Panc1 (cell line): ENCODE results near the gene PITRM1. TPM values are rescaled to one million over a fixed set of nuclear protein-coding genes. Genes with fewer than 3 reads are reported as not detected.

Source experiments
- ATAC-seq: fragments of 200-7000 bp; cut with Tn5 transposase; 2 replicates; pipeline ENCODE4 v1.9.1; 2020; ENCODE audit warnings: mild to moderate bottlenecking, moderate library complexity
- BruUV-seq: library from RNA; stranded (reverse); fragments of 400-500 nt; replicated peaks from 2 replicates; lab custom pipeline; 2021; lab: Mats Ljungman, UMichigan
- CTCF ChIA-PET: fragments of 300-600 bp; sonication (Branson Sonifier 250); formaldehyde crosslinking; loops from one replicate; lab custom pipeline; 2022; ENCODE audit warnings: antibody characterized with exemption; lab: Charles Lee
- POLR2A ChIA-PET: fragments of 300-600 bp; sonication (Branson Sonifier 250); formaldehyde crosslinking; loops from one replicate; lab custom pipeline; 2022; ENCODE audit warnings: antibody characterized with exemption; lab: Charles Lee
- DNase-seq: peaks from one replicate; pipeline ENCODE4 v3.0.0-alpha.2; 2010; ENCODE audit warnings: low read depth, low spot score
- H3K27ac ChIP-seq: 2 replicates; pipeline ENCODE4 v1.5.1; 2011; ENCODE audit warnings: mild to moderate bottlenecking, low read length, inconsistent platforms
- H3K27me3 ChIP-seq: fragments of 200-500 bp; sonication (Bioruptor generic); 2 replicates; pipeline ENCODE4 v1.6.0; 2014; ENCODE audit warnings: low read length, inconsistent platforms; ENCODE audit not compliant: control insufficient read depth, insufficient read depth
- H3K36me3 ChIP-seq: fragments of 200-500 bp; sonication (Bioruptor generic); 2 replicates; pipeline ENCODE4 v1.5.1; 2014; ENCODE audit warnings: inconsistent platforms, mild to moderate bottlenecking, low read length, moderate library complexity; ENCODE audit not compliant: control insufficient read depth, insufficient read depth
- H3K4me1 ChIP-seq: 2 replicates; pipeline ENCODE4 v1.5.1; 2011; ENCODE audit warnings: inconsistent platforms, mild to moderate bottlenecking, low read length, moderate library complexity; ENCODE audit not compliant: control insufficient read depth, insufficient read depth
- H3K4me3 ChIP-seq, 2 experiments: 2 replicates each; pipeline ENCODE4 v1.5.1; 2011 to 2012; ENCODE audit warnings: low read depth in 2 of 2, low read length in 2 of 2, mild to moderate bottlenecking in 2 of 2, inconsistent platforms in 1 of 2, moderate library complexity in 1 of 2
- H3K9me3 ChIP-seq: fragments of 200-500 bp; sonication (Bioruptor generic); 2 replicates; pipeline ENCODE4 v1.5.1; 2014; ENCODE audit warnings: low read depth, mild to moderate bottlenecking, inconsistent platforms, low read length, moderate library complexity; ENCODE audit not compliant: control insufficient read depth, insufficient read depth
- POLR2AphosphoS5 ChIP-seq: IDR thresholded peaks from 2 replicates; pipeline ENCODE4 v1.6.1; 2012; ENCODE audit warnings: mild to moderate bottlenecking, low read depth, low read length, moderate library complexity
- SIN3A ChIP-seq: IDR thresholded peaks from 2 replicates; pipeline ENCODE4 v1.6.1; 2012; ENCODE audit warnings: low read depth, mild to moderate bottlenecking, low read length, moderate library complexity, borderline replicate concordance; ENCODE audit not compliant: insufficient read depth
- TCF7L2 ChIP-seq: IDR thresholded peaks from 2 replicates; pipeline ENCODE4 v1.6.1; 2011; ENCODE audit warnings: mild to moderate bottlenecking, low read depth, low read length, inconsistent platforms
- in situ Hi-C: cut with HindIII; loops from 2 replicates; pipeline ENCODE4 v1.10.0; 2016; ENCODE audit warnings: low sequenced_read_pairs, low pct_unique_long_range_greater_than_20kb
- intact Hi-C: fragments of 100-400 bp; cut with micrococcal nuclease; formaldehyde crosslinking; loops from one replicate; pipeline ENCODE4 v1.10.0; 2022; ENCODE audit not compliant: unreplicated experiment
- total RNA-seq: library from RNA; stranded (reverse); gene quantifications from one replicate; pipeline ENCODE4 v1.2.1, GENCODE V29; 2021; ENCODE audit not compliant: unreplicated experiment
- TF ChIP-seq, protein P1 (sequence below): fragments of 450-650 bp; IDR thresholded peaks from 2 replicates; pipeline ENCODE4 v1.5.1; 2017; ENCODE audit warnings: mild to moderate bottlenecking
- TF ChIP-seq, protein P2 (sequence below), 2 experiments: IDR thresholded peaks; 2 replicates each; pipeline ENCODE4 v1.6.1; 2011 to 2012; ENCODE audit warnings: low read depth in 2 of 2, control low read depth in 1 of 2, low read length in 1 of 2, mild to moderate bottlenecking in 1 of 2, moderate library complexity in 1 of 2; ENCODE audit not compliant: insufficient read depth in 1 of 2

Gene PITRM1
- total RNA-seq, 1 experiment from 2014 or later: 63.5 TPM

- CTCF ChIA-PET: no interaction called here
- no peak for TF ChIP-seq POLR2AphosphoS5
- no peak for TF ChIP-seq TCF7L2
- TF ChIP-seq, protein P1, sequence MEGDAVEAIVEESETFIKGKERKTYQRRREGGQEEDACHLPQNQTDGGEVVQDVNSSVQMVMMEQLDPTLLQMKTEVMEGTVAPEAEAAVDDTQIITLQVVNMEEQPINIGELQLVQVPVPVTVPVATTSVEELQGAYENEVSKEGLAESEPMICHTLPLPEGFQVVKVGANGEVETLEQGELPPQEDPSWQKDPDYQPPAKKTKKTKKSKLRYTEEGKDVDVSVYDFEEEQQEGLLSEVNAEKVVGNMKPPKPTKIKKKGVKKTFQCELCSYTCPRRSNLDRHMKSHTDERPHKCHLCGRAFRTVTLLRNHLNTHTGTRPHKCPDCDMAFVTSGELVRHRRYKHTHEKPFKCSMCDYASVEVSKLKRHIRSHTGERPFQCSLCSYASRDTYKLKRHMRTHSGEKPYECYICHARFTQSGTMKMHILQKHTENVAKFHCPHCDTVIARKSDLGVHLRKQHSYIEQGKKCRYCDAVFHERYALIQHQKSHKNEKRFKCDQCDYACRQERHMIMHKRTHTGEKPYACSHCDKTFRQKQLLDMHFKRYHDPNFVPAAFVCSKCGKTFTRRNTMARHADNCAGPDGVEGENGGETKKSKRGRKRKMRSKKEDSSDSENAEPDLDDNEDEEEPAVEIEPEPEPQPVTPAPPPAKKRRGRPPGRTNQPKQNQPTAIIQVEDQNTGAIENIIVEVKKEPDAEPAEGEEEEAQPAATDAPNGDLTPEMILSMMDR: no peak
- TF ChIP-seq SIN3A: no peak
- TF ChIP-seq, protein P2, sequence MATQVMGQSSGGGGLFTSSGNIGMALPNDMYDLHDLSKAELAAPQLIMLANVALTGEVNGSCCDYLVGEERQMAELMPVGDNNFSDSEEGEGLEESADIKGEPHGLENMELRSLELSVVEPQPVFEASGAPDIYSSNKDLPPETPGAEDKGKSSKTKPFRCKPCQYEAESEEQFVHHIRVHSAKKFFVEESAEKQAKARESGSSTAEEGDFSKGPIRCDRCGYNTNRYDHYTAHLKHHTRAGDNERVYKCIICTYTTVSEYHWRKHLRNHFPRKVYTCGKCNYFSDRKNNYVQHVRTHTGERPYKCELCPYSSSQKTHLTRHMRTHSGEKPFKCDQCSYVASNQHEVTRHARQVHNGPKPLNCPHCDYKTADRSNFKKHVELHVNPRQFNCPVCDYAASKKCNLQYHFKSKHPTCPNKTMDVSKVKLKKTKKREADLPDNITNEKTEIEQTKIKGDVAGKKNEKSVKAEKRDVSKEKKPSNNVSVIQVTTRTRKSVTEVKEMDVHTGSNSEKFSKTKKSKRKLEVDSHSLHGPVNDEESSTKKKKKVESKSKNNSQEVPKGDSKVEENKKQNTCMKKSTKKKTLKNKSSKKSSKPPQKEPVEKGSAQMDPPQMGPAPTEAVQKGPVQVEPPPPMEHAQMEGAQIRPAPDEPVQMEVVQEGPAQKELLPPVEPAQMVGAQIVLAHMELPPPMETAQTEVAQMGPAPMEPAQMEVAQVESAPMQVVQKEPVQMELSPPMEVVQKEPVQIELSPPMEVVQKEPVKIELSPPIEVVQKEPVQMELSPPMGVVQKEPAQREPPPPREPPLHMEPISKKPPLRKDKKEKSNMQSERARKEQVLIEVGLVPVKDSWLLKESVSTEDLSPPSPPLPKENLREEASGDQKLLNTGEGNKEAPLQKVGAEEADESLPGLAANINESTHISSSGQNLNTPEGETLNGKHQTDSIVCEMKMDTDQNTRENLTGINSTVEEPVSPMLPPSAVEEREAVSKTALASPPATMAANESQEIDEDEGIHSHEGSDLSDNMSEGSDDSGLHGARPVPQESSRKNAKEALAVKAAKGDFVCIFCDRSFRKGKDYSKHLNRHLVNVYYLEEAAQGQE (IDR thresholded peaks at IDR 0.05; ENCODE audit: insufficient read depth in 1 of 2, low read depth in 2 of 2, low read length in 1 of 2): no peak
- peaks cover 6% of the 10 kb centered on the region for H3K36me3 ChIP-seq
- no peaks in the 10 kb centered on the region for H3K27me3 ChIP-seq
- DNase-seq (no peak), ATAC-seq (no peak)
- H3K4me1 ChIP-seq: no peaks in the 10 kb centered on the region
- intact Hi-C loops: no loop called here
- H3K4me3 ChIP-seq: no peak overlapping the region
- H3K27ac ChIP-seq: no peak overlapping the region
- H3K9me3 ChIP-seq: no peaks in the 10 kb centered on the region
- BruUV-seq: no TSS peak
- POLR2A ChIA-PET: no interaction called here
- in situ Hi-C loops: no loop called here
Measured at GRCh38 chr10:3150366-3150765, 22.2 kb downstream of the PITRM1 start.

GRCh38 chr10:3149918-3150317, 22.7 kb downstream of the PITRM1 start:
- DNase-seq: no peak
- BruUV-seq: no TSS peak
- Histone ChIP-seq H3K9me3 (no peaks in the 10 kb centered on the region), H3K4me3 (no peak overlapping the region), H3K27ac (no peak overlapping the region), H3K27me3 (no peaks in the 10 kb centered on the region), H3K36me3 (peaks cover 6% of the 10 kb centered on the region), H3K4me1 (no peaks in the 10 kb centered on the region)
- ChIA-PET POLR2A (no interaction called here), CTCF (no interaction called here)
- in situ Hi-C loops: no loop called here
- TF ChIP-seq, protein P2 (IDR thresholded peaks at IDR 0.05; ENCODE audit: insufficient read depth in 1 of 2, low read depth in 2 of 2, low read length in 1 of 2): no peak
- TF ChIP-seq, protein P1: no peak
- no peak for TF ChIP-seq POLR2AphosphoS5
- TF ChIP-seq TCF7L2: no peak
- TF ChIP-seq SIN3A: no peak
- no peak for ATAC-seq
- intact Hi-C loops: no loop called here
